Measurements from ENCODE around the gene TMPRSS9. TPM values are rescaled to one million over a fixed set of nuclear protein-coding genes. Genes with fewer than 3 reads are reported as not detected.

The TMPRSS9 gene
- total and polyA plus RNA-seq, 2 of the 13 experiments (the other 11 are each of a cell fraction or from before 2014, with no cell fraction given): 2.5 to 5.2 TPM

DNA sequence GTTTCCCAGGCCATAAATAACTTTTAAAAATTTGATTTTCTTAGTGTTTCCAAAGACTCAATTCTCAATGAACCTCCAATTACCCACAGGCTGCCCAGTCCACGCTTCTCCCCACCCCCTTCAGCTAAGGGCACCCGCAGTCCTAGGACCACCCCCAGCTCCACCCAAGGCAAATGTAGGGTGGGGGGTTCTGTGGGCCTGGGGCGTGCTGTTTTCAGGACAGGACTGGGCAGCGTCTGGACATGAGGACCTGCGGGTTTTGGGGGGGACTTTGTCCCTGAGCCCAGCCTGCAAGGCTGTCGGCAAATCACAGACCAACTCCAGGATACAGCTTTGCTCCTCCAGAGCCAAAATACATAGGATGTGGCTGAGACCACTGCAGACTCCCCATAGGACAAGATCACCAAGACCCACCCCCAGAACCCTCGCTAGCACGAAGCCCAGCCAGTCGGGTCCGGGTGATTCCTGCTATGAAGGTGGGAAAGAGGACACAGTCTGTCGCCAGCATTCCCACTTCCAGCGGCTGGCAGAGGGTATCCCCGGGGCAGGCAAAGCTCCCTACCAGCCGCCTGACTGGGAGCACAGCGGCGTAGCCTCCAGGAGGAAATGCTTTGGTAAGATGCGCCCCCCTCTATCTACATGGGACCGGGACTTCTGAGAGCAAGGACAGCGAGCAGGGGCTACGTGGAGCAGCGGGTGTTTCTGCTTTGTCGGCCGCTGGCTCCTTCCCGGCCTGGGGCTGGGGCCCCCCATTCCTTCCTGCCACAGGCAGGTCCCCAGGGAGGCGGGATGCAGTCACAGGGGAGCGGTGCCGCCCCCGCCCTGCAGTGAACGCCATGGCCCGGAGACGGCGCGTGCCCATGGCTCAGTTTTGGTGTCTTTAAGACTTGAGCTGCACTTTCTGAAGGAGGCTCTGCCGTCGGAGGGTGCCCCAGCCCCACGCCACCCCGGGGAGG, 69.0 kb downstream of the TMPRSS9 start:
- H3K4me1 ChIP-seq (ENCODE audit: insufficient read depth, low read length): peaks cover 23% of the 10 kb centered on the region
- WGBS (ENCODE audit: low lambda C conversion rate): 97% methylated on average over 18 of the region's 37 CpGs
- H3K27me3 ChIP-seq (ENCODE audit: control insufficient read depth in 1 of 2, insufficient read depth in 2 of 2, low read length in 2 of 2): no peaks in the 10 kb centered on the region
- H3K9ac ChIP-seq (ENCODE audit: insufficient read depth, low read depth, low read length): no peak overlapping the region
- ChIA-PET CTCF (ENCODE audit: low intra/inter-chr PET ratio, low total read pairs) (no interaction called here), POLR2A (interaction anchor here (1.5 to 4.5 kb wide), 8 partner anchors 9 to 170 kb away, joined by 5 to 60 read pairs (median 18); partner anchors contain the start of genes GADD45B and LMNB2)
- DNase-seq (ENCODE audit: low spot score): no peak
- BruUV-seq (replicated peaks): no TSS peak
- intact Hi-C loops (cut with micrococcal nuclease; ENCODE audit: unreplicated experiment): no loop called here
- no peak for ATAC-seq
- TF ChIP-seq AGO2 (optimal IDR thresholded peaks at IDR 0.05; ENCODE audit: low read depth, low read length) (peak; percentile 88), ZNF615 (CRISPR knock-in tag; IDR thresholded peaks at IDR 0.05; ENCODE audit: borderline replicate concordance) (no peak)
- peaks cover 7% of the 10 kb centered on the region; the same call in 1 of the 2 replicates for H4K20me1 ChIP-seq (ENCODE audit: insufficient read depth, low read length)
- H2AFZ ChIP-seq (ENCODE audit: low read length): no peak overlapping the region
- peaks cover 21% of the 10 kb centered on the region for H3K79me2 ChIP-seq (ENCODE audit: insufficient read depth, low read length)
- H3K36me3 ChIP-seq (replicated peaks in 1 of 2; ENCODE audit: control insufficient read depth in 1 of 2, insufficient read depth in 2 of 2, low read length in 2 of 2): peaks cover 9 to 39% of the 10 kb centered on the region in 2 experiments; a peak in 3 of 5 replicates
- H3K4me3 ChIP-seq (replicated peaks in 1 of 3; ENCODE audit: insufficient read depth in 1 of 3, low read depth in 2 of 3, low read length in 3 of 3): no peak overlapping the region
- peak overlapping the region; percentile 98 for H3K27ac ChIP-seq (ENCODE audit: extremely low read length, insufficient read depth, low read length)
- H3K9me3 ChIP-seq (ENCODE audit: low read length): no peaks in the 10 kb centered on the region
- in situ Hi-C loops (cut with HindIII; ENCODE audit: extremely low pct_ligation_motif_present, low pct_unique_long_range_greater_than_20kb): no loop called here
- no peak for FAIRE-seq
- H3K4me2 ChIP-seq (ENCODE audit: low read depth, low read length): no peak overlapping the region

DNA sequence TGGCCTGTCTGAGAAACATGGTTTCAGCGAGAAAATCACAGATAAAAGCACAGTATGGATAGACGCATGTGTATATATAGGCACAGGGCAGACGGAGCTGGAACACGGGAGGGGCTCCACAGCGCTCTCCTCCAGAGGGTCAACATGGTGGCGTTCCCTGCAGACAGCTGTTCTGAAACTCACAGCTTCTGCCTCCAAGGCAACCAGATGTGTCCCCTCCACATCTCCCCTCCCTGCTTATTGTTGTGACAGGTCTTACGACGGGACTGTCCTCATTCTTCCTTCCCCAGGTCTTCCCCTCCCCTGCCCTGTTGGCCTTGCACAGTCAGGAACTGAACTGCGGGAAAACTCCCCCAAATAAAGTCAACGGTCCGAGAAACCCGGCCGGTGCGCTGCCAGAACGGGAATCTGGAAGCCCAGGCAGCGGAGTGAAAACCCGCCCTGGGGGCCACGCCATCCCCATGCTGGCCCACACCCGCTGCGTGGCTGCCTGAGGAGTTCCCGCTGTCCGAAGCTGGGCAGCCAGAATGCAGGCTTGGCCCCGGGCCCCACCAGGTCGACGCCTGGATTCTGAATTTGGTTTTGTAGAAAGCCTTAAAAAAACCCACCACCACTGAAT, 70.0 kb downstream of the TMPRSS9 start:
- POLR2A ChIA-PET: interaction anchor here (4.5 kb wide), 1 partner anchor 35 kb away, joined by 60 read pairs; no protein-coding TSS in a partner anchor
- no TSS peak for BruUV-seq (replicated peaks)

More for the DNA sequence above, 70.0 kb downstream of the TMPRSS9 start:
- no peak overlapping the region for H3K4me3 ChIP-seq (replicated peaks in 1 of 3; ENCODE audit: insufficient read depth in 1 of 3, low read depth in 2 of 3, low read length in 3 of 3)
- no peak overlapping the region for H3K9ac ChIP-seq (ENCODE audit: insufficient read depth, low read depth, low read length)
- 95% methylated on average over 20 of the region's 25 CpGs for WGBS (ENCODE audit: low lambda C conversion rate)
- no peak overlapping the region for H3K27ac ChIP-seq (ENCODE audit: extremely low read length, insufficient read depth, low read length)
- ATAC-seq: no peak
- H3K4me1 ChIP-seq (ENCODE audit: insufficient read depth, low read length): peaks cover 23% of the 10 kb centered on the region
- DNase-seq (ENCODE audit: low spot score): no peak
- H3K4me2 ChIP-seq (ENCODE audit: low read depth, low read length): no peak overlapping the region
- no peak for TF ChIP-seq MBNL3 (CRISPR knock-in tag; conservative IDR thresholded peaks at IDR 0.05)
- TF ChIP-seq NRL (CRISPR knock-in tag; IDR thresholded peaks at IDR 0.05; ENCODE audit: borderline replicate concordance): no peak
- TF ChIP-seq AGO2 (optimal IDR thresholded peaks at IDR 0.05; ENCODE audit: low read depth, low read length): peak; percentile 42
- in situ Hi-C loops (cut with HindIII; ENCODE audit: extremely low pct_ligation_motif_present, low pct_unique_long_range_greater_than_20kb) (no loop called here), intact Hi-C loops (cut with micrococcal nuclease; ENCODE audit: unreplicated experiment) (no loop called here)
- CTCF ChIA-PET (ENCODE audit: low intra/inter-chr PET ratio, low total read pairs): no interaction called here
- H4K20me1 ChIP-seq (ENCODE audit: insufficient read depth, low read length): peaks cover 7% of the 10 kb centered on the region; the same call in 1 of the 2 replicates
- H3K27me3 ChIP-seq (ENCODE audit: control insufficient read depth in 1 of 2, insufficient read depth in 2 of 2, low read length in 2 of 2): no peaks in the 10 kb centered on the region
- H3K36me3 ChIP-seq (replicated peaks in 1 of 2; ENCODE audit: control insufficient read depth in 1 of 2, insufficient read depth in 2 of 2, low read length in 2 of 2): peaks cover 13 to 46% of the 10 kb centered on the region in 2 experiments; a peak in 4 of 5 replicates
- H3K9me3 ChIP-seq (ENCODE audit: low read length): no peaks in the 10 kb centered on the region
- H3K79me2 ChIP-seq (ENCODE audit: insufficient read depth, low read length): peaks cover 20% of the 10 kb centered on the region
- H2AFZ ChIP-seq (ENCODE audit: low read length): no peak overlapping the region
- no peak for FAIRE-seq
